ENCODE results near the gene TP53BP2.

TP53BP2 gene

DNA sequence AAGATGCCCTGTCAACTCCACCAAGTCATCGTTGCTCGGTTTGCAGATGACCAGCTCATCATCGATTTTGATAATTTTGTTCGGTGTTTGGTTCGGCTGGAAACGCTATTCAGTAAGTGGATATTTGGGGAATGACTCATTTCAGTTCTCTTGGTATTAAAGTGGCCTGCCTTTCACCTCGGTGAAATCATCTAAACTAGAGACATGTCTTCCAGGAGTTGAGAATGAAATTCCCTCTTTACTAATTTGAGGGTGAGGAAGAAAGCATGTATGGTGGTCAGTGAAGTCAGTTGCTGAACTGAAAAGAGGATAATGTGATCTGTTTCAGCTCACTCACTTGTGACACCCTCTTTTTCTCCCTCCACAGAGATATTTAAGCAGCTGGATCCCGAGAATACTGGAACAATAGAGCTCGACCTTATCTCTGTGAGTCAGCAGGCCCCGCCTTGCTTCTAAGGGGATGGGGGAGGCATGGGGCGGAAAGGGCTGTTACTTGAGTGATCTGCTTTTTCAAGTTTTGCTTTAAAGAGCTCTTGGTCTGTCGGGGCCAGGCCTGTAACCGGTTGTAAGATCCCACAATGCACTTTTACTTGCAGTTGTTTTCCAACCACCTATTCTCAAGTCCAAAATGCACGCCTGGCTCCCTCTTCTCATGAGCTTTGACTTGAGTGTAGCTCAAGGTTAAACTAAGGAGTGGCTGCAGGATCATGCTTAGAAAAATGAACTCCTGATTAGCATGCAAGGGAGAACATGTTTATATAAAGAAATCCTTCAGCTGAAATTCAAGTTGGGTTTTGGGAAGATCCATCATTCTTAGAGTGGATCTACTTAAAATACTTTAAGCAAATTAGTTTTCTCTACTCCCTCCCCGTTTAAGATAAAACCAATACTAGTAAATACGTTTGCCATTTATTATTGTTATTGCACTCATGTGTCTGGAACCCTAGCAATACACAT, 73.7 kb downstream of the TP53BP2 start:
- no peak for DNase-seq (ENCODE audit: extremely low spot score)
- TF ChIP-seq, protein P1, sequence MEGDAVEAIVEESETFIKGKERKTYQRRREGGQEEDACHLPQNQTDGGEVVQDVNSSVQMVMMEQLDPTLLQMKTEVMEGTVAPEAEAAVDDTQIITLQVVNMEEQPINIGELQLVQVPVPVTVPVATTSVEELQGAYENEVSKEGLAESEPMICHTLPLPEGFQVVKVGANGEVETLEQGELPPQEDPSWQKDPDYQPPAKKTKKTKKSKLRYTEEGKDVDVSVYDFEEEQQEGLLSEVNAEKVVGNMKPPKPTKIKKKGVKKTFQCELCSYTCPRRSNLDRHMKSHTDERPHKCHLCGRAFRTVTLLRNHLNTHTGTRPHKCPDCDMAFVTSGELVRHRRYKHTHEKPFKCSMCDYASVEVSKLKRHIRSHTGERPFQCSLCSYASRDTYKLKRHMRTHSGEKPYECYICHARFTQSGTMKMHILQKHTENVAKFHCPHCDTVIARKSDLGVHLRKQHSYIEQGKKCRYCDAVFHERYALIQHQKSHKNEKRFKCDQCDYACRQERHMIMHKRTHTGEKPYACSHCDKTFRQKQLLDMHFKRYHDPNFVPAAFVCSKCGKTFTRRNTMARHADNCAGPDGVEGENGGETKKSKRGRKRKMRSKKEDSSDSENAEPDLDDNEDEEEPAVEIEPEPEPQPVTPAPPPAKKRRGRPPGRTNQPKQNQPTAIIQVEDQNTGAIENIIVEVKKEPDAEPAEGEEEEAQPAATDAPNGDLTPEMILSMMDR (IDR thresholded peaks at IDR 0.05; ENCODE audit: control extremely low read depth, extremely low read depth, low read depth, missing control alignments), result no peak
- ChIA-PET CTCF (interaction anchor here (0.9 to 5.2 kb wide), 7 partner anchors 9 to 216 kb away, joined by 3 to 26 read pairs (median 5); no protein-coding TSS in a partner anchor), POLR2A (no interaction called here)

DNA sequence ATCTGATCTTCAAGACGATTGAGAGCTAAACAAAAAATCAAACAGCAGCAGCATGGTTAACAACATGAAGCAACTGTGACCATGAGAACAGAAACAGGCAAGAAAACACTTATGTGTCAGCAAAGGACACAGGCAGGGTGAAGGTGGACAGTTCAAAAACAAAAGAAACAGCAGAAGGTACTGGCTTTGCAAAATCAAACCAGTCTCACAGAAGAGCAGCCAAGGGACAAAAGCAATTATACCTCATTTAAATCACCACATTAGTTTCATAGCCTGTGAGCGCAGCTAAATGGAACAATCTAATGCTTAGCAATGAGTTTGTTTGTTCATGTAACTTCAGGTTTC, 74.3 kb downstream of the TP53BP2 start:
- ChIA-PET CTCF (interaction anchor here (1.2 to 1.9 kb wide), 5 partner anchors 9 to 215 kb away, joined by 3 to 8 read pairs (median 5); no protein-coding TSS in a partner anchor), POLR2A (no interaction called here)
- no peak for DNase-seq (ENCODE audit: extremely low spot score)
- TF ChIP-seq, protein P1 (IDR thresholded peaks at IDR 0.05; ENCODE audit: control extremely low read depth, extremely low read depth, low read depth, missing control alignments), result no peak

DNA sequence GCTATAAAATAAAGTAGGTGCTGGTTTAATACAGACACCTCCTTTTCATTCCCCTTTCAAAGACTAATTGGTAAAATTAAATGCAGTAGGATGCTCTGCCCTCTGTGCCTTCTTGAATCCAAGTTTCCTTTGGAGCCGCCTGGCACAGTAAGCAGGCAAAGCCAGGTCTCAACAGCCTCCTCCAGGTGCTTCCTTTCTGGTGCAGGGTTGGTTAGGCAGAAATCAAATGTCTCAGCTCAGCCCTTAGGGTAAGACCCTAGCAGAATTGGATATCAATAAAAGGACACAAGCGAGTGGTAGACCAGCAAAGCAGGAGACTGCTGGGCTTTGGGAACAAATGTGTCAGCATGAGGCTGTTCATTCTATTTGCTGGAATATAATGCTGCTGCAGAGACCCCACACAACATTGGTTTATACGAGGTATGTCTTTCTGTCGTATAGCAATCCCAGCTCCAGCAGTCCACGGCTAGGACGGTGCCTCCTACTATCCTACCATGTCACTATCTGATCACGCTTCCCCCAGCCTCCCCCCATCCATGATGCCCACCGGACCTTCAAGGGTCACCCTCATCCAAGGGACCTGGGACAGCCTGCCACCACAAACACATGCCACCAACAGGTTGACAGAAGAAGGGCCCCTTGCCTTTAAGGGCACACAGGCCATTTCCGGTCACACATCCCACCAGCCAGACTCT, 75.0 kb downstream of the TP53BP2 start:
- DNase-seq (ENCODE audit: extremely low spot score), result no peak
- ChIA-PET CTCF (interaction anchor here (0.9 to 2.5 kb wide), 6 partner anchors 8 to 22 kb away, joined by 3 to 9 read pairs (median 5); no protein-coding TSS in a partner anchor), POLR2A (no interaction called here)

DNA sequence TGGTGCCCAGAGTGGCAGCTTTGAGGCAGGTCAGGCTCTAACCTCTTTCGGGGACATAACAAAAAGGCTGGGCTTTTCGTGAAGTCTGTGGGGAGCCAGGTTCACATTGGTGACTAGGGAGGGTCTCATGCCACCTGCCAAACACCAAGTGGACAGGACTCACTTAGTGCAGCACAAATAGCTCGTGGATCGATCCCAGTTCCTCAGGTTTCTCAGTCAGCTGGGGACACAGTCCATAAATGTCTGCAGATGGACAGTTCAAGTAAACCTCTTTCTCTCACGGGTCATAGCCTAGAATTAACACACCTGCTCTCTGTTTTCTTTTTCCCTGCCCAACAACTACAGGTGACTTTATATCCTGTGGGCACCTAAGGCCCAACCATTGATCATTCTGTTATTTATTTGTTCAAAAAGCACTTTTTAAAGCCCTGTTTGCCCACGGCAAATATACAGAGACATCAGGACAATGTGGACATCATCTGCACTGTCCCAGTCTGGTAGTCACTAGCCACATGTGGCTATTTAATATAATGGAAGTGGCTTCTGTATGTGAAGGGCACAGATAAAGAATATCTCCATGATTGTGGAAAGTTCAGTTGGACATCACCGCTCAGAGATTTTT, 79.9 kb downstream of the TP53BP2 start:
- TF ChIP-seq, protein P1 (IDR thresholded peaks at IDR 0.05; ENCODE audit: control extremely low read depth, extremely low read depth, low read depth, missing control alignments), result no peak
- ChIA-PET POLR2A (no interaction called here), CTCF (interaction anchor here (1.1 to 1.4 kb wide), 2 partner anchors 17 to 19 kb away, joined by 4 to 8 read pairs; no protein-coding TSS in a partner anchor)
- no peak for DNase-seq (ENCODE audit: extremely low spot score)

More for the DNA sequence above, 75.0 kb downstream of the TP53BP2 start:
- TF ChIP-seq, protein P1 (IDR thresholded peaks at IDR 0.05; ENCODE audit: control extremely low read depth, extremely low read depth, low read depth, missing control alignments), result no peak

DNA sequence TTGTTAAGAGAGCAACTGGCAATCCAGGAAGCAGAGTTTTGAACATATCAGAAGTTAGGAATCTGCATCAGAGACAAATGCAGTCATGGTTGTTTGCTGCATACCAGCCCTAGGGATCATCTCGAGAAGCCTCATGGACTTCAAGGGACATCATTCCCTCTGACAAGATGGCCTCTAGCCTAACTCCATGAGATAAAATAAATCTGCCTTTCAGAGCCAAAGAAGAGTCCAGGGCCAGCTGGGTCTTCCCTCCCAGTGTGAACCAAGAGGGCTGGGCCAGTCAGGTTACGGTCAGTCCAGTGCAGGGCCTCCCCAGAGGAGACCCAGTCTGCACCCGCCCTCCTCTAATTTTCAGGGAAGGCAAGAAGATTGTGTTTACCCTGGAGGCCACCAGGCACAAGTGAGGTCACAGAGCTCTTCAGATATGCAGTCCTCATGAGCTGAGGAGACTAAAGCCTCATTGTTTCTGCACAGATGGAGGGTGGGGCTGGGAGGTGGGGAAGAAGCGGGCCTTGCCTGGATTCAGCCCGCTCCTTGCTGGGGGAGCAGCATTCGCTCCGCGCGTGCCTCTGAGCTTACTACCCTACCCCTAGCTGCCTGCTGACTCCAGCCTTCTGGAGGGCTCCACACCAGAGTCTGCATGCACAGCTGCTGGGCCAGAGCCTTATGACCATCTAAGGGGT, 80.6 kb downstream of the TP53BP2 start:
- ChIA-PET POLR2A (no interaction called here), CTCF (interaction anchor here (1.0 to 1.5 kb wide), 4 partner anchors 13 to 27 kb away, joined by 3 to 8 read pairs (median 4); no protein-coding TSS in a partner anchor)
- TF ChIP-seq, protein P1 (IDR thresholded peaks at IDR 0.05; ENCODE audit: control extremely low read depth, extremely low read depth, low read depth, missing control alignments), result no peak

More for the DNA sequence above, 80.6 kb downstream of the TP53BP2 start:
- DNase-seq (ENCODE audit: extremely low spot score), result no peak

All from GM10248 (cell line).